GM11168 (cell line): ENCODE measurements around the gene IRAK2.
"Not testable (repeated sequence)": the region's sequence is repeated elsewhere in the genome, so short reads cannot be mapped to it uniquely, and the experiment has no call there.

ENCODE experiments used
- in situ Hi-C: fragments of 300-500 bp; cut with MboI; formaldehyde crosslinking; loops from one replicate; pipeline ENCODE4 v1.12.0; 2022; ENCODE audit warnings: low sequenced_read_pairs; ENCODE audit not compliant: unreplicated experiment

The IRAK2 gene

GRCh38 chr3:10247679-10248183 is 83.0 kb downstream of the IRAK2 start:
- in situ Hi-C loops: no loop called here

DNA sequence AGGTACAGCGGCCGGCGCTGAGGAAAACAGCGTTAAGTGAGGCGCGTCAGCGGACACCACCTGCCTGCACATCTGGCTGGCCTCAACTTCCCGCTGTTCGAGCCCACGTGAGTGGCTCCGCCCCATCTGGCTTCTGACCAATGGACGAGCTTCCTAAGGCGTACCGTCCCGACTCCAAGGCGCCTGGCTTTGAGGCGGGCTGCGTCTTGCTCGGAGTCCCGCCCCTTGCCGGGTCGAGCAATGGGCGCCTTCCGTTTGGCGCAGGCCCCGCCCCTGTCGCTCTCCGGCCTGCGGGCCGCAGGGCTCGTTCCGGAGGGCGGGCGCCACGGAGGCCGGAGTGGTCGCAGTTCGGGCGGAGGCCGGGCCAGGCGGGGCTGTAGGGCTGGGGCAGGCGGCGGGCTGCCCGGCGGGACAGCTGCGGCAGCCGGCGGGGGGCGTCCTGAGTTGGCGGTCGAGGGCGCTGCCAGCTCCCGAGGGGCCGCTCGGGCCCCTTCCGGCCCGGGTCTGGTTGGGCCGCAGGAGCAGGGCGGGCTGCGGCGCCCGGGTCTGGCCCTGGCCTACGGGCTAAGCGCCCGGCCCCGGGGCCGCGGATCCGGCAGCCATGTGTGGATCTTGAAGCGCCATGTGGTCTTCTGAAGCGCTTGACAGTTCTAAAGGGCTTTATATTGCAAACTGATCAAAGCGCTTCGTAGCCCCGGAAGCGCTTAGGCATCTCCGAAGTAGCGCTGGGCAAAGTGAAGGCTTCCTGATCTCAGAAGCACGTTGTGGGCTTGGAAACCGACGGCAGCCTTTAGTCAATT is 83.7 kb downstream of the IRAK2 start, which contains the start of gene TATDN2:
Gene TATDN2 (plus strand): TSS at position 276 of the 800 bp plus-strand sequence. CDS start 742 bp downstream, outside the sequence.
- in situ Hi-C loops: no loop called here

DNA sequence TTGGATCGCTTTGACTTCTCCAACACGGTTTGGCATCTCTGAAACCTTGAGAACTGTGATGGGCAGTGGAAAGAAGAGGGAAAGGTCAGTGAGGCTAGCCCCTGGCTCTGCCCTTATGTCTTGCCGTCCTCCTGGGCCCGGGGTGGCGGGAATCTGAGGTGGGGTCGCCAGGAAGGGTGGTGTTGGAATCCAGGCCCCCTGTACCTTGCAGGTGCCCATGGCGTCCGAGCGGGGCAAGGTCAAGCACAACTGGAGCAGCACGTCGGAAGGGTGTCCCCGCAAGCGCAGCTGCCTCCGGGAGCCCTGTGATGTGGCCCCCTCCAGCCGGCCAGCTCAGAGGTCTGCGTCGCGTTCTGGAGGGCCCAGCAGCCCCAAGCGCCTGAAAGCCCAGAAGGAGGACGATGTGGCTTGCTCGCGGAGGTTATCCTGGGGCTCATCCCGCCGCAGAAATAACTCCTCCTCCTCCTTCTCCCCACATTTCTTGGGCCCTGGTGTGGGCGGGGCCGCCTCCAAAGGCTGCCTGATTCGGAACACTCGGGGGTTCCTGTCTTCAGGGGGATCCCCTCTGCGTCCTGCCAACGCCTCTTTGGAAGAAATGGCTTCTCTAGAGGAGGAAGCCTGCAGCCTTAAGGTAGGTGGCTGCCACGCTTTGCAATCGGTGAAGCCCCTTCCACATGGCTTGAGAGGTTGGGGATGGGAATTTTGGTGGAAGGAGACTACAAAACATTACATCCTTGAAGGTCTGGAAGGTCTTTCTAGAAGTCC is 84.4 kb downstream of the IRAK2 start:
- in situ Hi-C loops: no loop called here

DNA sequence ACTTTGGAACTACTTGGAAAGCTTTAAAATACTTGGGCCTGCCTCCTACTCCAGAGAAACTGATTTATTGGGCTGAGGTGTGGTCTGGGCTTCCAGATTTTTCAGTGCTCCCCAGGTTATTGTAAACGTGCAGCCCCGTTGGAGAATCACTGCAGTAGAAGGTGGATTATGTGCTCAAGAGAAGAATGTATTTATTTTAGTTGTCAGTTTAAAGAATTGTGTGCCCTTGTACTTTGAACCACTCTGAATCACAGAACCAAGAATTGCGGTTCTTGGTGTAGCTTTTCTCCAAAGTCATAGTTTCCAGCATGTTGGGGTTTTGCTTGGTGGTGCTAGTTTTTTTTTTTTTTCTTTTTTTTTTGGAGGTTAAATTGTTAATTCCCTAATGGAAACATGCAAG is 85.1 kb downstream of the IRAK2 start:
- in situ Hi-C loops: no loop called here

DNA sequence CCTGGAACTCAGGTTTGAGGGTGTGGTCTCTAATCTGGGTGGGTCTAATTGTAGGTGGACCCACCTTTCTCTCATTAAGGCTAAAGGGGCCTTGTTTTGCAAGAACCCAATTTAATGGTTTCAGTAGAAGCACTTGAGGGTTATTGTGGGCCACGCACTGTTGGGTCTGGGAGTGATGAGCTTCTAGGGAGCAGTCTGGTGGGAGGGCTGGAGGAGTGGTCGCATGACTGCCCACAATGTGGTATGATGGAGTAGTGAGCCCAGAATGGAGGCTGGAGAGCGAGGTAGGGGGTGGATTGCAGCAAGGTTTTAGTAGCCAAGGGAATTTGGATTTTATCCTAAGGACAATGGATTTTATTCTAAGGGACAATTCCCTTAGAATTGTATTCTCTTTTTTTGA is 86.3 kb downstream of the IRAK2 start:
- in situ Hi-C loops: no loop called here

DNA sequence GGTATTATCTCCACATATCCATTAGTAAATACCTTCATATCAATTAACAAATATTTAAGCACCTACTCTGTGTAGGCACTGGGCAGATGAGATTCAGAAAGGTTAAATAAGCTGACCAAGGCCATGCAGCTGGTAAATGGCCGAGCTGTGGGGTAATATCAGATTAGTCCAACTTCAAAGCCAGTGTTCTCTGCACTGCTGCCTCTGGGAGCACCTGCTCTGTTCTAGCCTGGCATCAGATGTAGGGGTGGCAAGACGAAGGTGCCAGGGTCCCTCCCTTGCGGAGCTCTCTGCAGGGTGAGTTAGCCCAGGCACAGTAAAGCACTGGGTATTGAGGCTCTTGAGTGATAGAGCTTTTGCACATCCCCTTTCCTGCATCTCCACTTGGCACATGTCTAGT is 89.0 kb downstream of the IRAK2 start:
- in situ Hi-C loops: no loop called here

GRCh38 chr3:10255835-10256234 is 91.1 kb downstream of the IRAK2 start:
- in situ Hi-C loops: no loop called here

DNA sequence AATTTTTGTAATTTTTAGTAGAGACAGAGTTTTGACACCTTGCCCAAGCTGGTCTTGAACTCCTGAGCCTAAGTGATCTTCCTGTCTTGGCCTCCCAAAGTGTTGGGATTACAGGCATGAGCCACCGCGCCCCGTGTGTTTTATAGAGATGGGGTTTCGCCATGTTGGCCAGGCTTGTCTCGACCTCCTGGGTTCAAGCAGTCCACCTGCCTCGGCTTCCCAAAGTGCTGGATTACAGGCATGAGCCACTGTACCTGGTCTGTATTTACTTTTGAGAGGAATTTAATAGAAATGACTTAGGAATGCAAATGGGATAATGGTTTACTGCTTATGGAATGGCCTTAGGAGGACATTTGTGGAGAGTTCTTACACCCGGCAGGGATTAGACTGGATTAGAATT is 94.3 kb downstream of the IRAK2 start:
- in situ Hi-C loops: no loop called here

DNA sequence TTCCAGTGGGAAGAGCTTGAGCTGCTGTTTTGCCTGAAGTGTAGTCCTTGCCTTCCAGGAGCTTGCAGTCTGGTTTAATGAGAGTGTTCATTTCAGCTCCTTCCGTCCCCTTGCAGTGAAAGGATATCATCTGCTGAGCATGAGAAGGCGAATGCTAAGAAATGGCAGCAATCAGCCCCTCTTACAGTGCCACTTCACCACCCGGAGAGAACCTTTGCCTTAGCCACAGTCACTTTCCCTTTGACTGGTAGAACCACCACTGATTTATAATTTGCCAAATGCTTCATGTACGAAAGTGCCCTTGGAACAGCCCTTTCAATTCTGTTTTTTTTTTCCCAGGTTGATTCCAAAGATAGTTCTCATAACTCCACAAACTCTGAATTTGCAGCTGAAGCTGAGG is 95.1 kb downstream of the IRAK2 start:
- in situ Hi-C loops: no loop called here

DNA sequence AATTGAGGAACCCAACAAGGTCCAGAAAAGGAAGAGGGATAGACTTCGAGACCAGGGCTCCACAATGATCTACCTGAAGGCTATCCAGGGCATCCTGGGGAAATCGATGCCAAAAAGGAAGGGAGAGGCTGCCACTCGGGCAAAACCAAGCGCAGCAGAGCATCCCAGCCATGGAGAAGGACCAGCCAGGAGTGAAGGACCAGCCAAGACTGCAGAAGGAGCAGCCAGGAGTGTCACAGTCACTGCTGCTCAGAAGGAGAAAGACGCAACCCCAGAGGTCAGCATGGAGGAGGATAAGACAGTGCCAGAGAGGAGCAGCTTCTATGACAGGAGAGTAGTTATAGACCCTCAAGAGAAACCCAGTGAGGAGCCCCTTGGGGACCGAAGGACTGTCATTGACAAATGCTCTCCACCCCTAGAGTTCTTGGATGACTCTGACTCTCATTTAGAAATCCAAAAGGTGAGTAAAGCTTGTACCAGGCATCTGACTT is 95.5 kb downstream of the IRAK2 start:
- in situ Hi-C loops: no loop called here

DNA sequence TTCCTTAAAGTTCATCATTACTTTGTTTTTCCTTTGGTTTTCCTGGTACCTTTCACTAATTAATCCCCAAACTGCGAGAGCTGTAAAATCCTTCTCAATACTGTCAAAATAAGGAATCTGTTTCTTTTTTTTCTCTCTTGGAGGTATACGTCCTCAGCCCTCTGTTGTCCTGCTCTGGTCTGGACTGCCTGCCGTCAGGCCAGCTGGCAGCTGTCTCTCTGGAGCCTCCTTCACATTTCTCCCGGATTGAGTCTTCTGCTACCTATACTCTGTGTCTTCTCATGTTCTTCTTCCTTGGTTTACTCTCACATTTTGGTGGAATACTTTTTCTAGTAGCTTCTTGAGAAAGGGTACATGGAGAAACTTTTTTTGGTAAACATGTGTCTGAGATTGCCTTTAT is 97.3 kb downstream of the IRAK2 start:
- in situ Hi-C loops: no loop called here

DNA sequence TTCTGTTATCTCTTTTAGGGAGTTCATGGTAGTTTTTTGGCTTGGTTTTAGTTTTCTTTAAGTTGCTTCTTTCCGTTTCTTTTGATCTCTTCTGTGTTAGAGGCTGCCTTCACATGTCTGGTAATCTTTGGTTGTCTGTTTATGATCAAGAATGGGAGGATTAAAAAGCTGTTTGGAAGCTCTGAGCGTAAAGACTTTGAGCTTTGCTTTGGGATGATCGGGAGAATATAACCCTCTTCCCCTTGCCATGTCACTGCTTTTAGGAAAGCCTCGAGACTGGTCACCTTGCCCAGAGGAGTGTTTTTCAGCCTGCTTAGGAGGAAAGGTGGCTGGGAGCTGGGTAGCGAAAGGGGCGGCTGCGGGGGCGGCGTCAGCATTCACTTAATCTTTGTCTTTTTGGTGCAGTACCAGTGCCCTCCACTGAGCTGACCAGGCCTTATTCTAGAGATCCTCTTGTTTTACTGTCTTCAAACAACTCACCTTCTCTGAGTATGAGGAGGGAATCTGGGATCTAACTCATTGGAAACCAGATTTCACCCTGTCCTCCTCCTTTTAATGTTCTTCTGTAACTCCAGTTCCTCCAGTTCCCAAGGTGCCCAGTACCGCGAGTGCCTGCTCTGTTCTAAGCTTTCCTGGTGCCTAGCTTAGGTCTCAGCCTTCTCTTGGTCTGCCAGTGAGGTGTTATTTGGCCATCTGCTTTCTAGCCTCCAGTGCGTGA is 99.1 kb downstream of the IRAK2 start:
- in situ Hi-C loops: no loop called here

DNA sequence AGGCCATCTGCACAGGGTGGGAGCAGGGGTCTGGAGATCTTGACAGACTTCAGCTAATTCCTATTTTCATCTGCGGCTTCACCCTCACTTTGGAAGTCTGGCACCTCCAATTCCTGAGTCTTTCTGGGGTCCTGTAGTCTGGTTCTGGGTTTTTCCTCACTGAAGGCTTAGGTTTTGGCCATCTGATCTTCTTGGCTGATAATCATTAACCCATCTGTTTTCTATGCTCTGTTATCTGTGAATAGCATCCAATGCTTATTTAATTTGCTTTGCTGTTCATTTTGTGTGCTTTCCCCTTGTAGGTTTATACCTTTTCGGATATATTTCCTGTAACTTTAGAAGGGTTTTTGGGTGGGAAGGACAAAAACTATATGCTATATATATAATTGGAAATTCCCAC is 101.1 kb downstream of the IRAK2 start:
- in situ Hi-C loops: no loop called here

GRCh38 chr3:10266936-10267335 is 102.2 kb downstream of the IRAK2 start:
- in situ Hi-C loops: not testable (repeated sequence)

GRCh38 chr3:10268116-10268515 is 103.4 kb downstream of the IRAK2 start:
- in situ Hi-C loops: no loop called here

- in situ Hi-C loops: no loop called here
These were observed 104.2 kb downstream of the IRAK2 start for GRCh38 chr3:10268930-10269329.

DNA sequence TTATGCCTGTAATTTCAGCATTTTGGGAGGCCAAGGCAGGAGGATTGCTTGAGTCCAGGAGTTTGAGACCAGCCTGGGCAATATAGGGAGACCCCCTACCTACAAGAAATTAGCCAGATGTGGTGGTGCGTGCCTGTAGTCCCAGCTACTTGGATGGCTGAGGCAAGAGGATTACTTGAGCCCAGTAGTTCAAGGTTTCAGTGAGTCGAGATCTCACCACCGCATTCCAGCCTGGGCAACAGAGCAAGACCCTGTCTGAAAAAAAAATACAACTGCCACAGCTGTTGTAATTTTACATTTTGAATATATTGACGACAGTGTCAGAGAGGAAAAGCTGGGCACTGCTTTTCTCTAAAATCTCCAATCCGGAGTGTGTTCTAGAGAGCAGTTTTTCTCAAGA is 104.7 kb downstream of the IRAK2 start:
- in situ Hi-C loops: no loop called here

GRCh38 chr3:10272476-10272875 is 107.8 kb downstream of the IRAK2 start:
- in situ Hi-C loops: not testable (repeated sequence)

DNA sequence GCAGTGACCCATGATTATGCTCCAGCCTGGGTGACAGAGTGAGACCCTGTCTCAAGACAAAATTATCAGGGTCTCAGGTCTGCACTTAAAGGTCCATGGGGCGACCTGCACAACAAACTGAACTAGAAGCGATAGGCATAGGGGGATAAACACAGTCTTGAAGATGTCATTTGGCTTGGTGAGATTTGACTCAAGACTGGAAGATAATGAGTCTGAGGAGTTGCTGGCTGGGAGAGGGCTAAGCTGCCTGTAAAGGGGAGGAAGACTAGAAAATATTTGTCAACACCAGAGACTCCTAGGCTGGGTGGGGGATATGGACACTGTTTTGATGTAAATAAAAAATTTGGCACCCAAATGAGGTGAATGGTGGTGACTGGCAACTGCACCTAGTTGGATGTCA is 108.3 kb downstream of the IRAK2 start:
- in situ Hi-C loops: no loop called here

DNA sequence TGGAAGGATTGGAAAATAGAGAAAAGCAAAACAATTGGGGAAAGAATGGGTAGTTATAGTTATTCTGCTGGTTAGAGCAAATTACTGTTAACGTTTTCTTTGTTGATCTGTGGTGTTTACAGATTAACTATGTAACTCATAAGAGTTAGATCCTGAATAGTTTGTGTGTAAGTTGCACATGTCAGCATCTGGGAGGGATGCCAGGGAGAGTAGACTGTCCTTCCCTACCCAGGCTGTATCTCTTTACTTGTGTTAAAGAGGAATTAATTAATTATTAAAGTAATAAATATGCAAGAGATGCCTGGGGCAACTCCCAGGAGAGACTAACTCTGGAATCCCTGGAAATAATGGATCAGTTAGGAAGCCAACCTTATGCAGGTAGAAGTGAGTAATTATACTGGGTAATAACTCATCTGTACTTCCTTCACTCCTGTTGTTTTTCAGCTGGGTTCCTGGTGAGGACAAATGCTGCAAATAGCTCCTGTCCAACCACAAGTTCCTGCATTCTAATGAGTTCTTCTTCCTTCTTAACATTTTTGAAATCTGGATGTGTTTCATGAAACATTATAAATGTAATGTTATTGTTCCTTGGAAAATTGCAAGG is 109.1 kb downstream of the IRAK2 start:
- in situ Hi-C loops: no loop called here
